Inferior parietal cortex (tissue), 1 donor: Measurements from ENCODE around the gene SHANK1.
A peak's percentile ranks its signal among the peaks of the same experiment; 100 is the strongest.

ENCODE experiments used
- DNase-seq: peaks from one replicate; pipeline ENCODE4 v3.0.0-alpha.2; 2016; ENCODE audit errors: extremely low spot score

The SHANK1 gene

GRCh38 chr19:50711805-50712204 lies 7.8 kb downstream of the SHANK1 start:
- no peak for DNase-seq

GRCh38 chr19:50711196-50711595 lies 8.4 kb downstream of the SHANK1 start:
- no peak for DNase-seq

GRCh38 chr19:50710612-50711011 lies 9.0 kb downstream of the SHANK1 start:
- no peak for DNase-seq

GRCh38 chr19:50710094-50710493 lies 9.5 kb downstream of the SHANK1 start:
- DNase-seq: no peak

GRCh38 chr19:50708179-50708879 lies 11.3 kb downstream of the SHANK1 start:
- no peak for DNase-seq

GRCh38 chr19:50706387-50706786 lies 13.2 kb downstream of the SHANK1 start:
- no peak for DNase-seq

- peak; percentile 58 for DNase-seq
Observed at GRCh38 chr19:50705422-50706019, 14.1 kb downstream of the SHANK1 start.

GRCh38 chr19:50703915-50704796 lies 15.4 kb downstream of the SHANK1 start:
- no peak for DNase-seq

- DNase-seq: no peak
Observed at GRCh38 chr19:50702871-50703829, 16.5 kb downstream of the SHANK1 start.

GRCh38 chr19:50702158-50702870 lies 17.3 kb downstream of the SHANK1 start:
- DNase-seq: no peak

GRCh38 chr19:50701367-50701985 lies 18.1 kb downstream of the SHANK1 start:
- DNase-seq: no peak

GRCh38 chr19:50697414-50698124 lies 22.0 kb downstream of the SHANK1 start:
- no peak for DNase-seq

GRCh38 chr19:50696094-50696483 lies 23.5 kb downstream of the SHANK1 start:
- DNase-seq: no peak

- DNase-seq: no peak
Observed at GRCh38 chr19:50695251-50696093, 24.1 kb downstream of the SHANK1 start.

GRCh38 chr19:50694815-50695145 lies 24.8 kb downstream of the SHANK1 start:
- no peak for DNase-seq

- DNase-seq: no peak
Observed at GRCh38 chr19:50693064-50693975, 26.3 kb downstream of the SHANK1 start.

- DNase-seq: no peak
Observed at GRCh38 chr19:50690439-50690838, 29.2 kb downstream of the SHANK1 start.

GRCh38 chr19:50688766-50689165 lies 30.8 kb downstream of the SHANK1 start:
- DNase-seq: no peak
